Kidney tubule cell (primary cell): ENCODE results near the gene GIPC2.
"Not testable (repeated sequence)": the region's sequence is repeated elsewhere in the genome, so short reads cannot be mapped to it uniquely, and the experiment has no call there.

Experiments
- DNase-seq: peaks from one replicate; pipeline ENCODE4 v3.0.0-alpha.2; 2018; ENCODE audit warnings: low spot score

GIPC2 gene

DNA sequence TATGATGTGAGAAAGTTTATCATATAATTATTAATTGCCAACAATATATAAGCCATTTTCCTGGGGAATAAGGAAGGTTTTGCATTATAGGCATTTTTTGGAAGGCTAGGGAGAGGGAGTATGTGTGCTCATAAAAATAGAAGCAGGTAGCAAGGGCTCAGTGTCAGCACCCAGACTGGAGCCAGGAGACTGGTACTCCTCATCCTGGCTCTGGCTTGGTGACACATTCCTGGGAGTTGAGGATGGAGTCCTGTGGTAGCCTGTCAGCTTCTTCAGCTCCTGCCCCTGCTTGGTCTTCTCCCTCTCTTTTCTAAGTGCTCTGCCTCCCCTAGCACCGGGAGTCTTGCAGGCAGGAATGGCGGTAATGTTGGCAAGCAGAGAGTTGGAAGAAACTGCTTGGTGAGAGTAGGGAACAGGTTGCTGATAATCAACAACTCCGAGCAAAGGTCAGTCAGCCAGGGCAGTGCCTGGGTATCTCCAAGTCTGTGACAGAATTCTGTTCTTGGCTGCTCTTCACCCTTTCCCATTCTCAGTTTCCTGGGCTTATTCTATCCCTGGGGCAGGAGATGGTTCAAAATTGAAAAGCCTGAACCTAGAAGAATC, 23.0 kb downstream of the GIPC2 start:
- no peak for DNase-seq

DNA sequence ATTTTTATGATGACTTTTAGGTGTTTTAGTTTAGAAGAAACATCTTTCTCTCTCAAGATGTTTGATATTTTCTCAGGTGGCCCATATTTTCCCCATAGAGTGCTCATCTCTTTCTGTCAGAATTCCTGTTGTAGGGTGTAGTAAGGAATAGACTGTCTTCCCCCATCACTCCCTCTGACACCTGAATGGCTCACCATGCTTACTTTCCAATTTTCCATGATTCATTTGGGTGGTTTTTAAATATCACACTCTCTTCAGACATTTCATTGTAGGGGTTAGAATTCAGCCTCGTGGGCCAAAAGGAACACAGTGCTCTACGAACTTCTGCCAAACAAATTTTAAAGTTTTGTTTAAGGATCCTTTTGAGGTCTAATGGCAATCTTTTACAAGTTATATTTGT, 24.0 kb downstream of the GIPC2 start:
- DNase-seq: no peak

DNA sequence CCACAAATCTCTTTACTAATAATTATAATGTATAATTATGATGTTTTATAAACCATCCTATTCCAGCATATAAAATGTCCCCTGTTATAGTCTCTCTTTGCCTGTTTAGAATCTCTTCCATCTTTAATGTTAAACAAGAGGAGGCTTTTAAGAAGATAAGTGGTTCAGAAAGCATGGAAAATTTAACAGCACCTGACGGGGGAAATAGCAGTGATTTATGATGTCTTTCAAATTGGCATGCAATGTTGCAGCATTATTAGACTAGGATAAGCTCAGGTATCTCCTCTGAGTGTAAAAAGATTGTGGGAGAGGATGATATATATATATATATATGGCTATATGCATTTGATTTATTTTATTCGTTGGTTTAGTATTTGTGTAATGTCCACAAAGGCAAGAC, 24.4 kb downstream of the GIPC2 start:
- no peak for DNase-seq

DNA sequence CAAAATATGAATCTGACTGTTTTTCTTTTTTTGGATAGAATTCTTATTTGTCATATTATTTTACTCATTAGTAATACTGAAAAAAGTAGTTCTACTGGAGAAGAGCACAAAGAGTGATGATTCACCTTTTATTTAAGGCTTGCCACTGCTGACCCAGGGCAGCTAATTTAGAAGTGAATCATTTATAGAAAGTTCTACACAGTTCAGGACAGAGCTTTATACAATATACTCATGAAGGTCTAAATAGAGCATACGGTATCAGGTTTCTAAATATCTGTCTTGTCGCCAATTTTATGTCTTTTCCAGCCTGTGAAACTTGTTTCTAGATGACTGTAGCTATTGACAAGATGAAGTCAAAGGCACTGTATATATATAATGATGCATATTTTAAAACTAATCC, 25.0 kb downstream of the GIPC2 start:
- peak; percentile 74 for DNase-seq

DNA sequence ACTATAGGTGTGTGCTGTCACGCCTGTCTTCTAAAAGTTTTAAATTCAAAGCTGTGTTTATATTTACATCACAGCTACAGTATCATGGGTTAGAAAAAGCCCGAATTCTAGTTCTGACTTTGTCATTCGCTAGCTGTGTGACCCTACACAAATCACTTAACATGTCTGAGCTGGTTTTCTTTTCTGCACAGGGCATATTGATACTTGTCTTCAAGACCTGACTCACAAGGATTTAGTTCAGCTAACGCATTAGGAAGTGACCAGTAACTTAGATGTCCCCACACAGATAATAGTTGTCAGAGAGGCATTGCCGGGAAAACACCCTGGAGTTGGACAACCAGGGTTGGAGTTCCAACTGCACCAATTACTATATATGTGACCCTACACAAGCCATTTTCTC, 25.9 kb downstream of the GIPC2 start:
- DNase-seq: no peak

DNA sequence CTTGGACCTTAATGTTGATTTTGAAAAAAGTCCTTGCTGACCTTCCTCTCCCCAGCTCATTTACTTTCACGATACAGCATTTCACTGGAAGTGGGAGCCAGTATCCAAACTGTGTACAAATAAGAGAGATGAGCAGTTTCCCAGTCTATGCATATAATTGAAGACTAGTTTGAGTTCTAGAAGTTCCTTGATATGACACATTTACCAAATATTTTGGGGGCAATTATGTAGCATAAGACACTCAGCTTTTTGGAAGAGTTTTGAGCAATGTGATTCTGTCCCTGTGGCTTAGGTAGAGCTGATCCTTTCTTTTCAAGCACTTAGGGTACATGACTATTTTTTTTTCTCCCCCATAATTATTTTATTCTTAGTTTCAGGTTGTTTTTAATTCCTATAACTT, 26.4 kb downstream of the GIPC2 start:
- DNase-seq: no peak

DNA sequence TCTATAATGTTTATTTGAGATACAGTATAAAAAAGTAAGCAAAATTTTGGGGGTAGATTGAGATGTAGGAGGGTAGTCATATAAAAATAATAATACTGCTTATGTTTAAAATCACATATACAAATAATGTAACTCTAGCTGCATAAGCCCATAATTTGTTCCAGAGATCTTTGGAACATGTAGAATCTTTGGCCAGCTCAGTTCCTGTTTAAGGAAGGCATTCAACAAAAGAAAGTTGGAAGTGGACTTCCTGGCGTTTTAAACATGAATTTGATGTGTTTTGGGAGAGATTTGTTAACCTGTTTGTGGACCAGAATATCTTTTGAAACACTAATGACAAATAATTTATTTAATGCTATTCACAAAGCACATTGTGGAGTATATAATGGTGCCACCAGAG, 27.7 kb downstream of the GIPC2 start:
- no peak for DNase-seq

DNA sequence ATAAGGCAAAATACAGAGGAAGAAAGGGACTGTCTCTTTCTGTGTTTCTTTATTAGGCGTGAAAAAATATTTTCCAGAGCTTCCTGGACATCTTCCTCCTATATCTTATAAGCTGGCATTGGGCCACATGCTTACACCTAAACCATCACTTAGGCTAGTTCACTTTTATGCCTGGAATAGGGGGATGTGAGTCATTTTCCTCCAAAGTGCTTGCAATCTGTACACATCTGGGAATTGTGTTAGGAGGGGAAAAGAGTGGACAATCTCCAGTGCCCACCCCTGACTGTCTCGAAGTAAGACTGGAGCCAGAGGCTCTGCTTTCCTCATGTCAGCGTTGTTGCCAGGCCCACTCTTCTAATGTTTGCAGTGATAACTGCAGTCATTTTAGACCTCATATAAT, 29.9 kb downstream of the GIPC2 start:
- DNase-seq: no peak

DNA sequence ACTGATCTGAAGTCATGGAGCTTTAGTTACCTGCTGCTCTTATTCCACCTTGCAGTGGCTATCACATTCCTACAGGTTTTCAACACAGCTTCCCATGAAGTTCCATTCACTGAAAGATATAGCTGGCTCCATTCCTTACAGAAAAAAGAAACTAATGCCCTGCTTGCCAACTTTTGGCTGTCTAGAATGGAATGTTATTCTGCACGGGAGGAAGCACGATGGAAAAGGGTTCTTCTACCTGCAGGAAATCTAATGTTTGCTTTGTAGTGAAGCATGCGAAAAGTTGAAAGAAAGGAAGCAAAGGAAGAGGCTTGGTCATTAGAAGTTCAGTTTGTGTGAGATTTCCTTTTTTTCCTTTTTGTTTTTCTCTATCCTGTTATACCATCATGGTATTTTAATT, 32.6 kb downstream of the GIPC2 start:
- DNase-seq: peak; percentile 5

DNA sequence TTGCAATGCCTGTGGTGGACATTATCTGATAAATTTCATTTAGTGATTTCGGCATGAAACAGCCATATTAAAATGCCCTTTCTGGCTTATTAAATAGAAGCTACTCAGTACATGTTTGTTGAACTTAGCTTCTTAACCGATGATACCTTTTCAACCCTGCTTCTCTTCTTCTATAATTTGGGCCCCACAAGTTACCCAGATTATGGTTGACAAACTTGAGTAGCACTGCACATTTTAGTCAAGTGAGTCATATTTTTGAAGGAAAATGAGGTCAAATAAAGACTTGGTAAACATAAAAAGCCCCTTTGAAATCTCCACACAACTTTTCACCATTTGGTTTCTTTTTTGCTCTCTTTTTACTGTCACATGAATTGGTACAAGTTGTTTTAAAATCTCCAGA, 33.8 kb downstream of the GIPC2 start:
- DNase-seq: peak; percentile 20

DNA sequence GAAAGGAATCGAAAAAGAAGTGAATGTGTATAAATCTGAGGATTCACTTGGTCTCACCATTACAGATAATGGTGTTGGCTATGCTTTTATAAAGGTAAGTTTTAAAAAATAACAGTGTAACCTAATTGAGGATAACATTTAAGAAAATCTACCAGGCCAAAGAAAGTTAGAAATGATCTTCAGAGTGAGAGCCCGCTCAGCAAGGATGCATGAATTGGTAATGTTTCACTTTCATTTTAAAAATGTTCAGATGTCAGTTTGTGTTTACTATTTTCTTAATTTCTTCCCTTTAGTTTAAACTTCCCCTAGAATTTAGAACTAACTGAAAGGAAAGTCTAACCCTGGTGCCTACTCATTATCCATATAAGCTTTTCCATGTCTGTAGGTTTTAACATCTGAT, 35.0 kb downstream of the GIPC2 start:
- no peak for DNase-seq

DNA sequence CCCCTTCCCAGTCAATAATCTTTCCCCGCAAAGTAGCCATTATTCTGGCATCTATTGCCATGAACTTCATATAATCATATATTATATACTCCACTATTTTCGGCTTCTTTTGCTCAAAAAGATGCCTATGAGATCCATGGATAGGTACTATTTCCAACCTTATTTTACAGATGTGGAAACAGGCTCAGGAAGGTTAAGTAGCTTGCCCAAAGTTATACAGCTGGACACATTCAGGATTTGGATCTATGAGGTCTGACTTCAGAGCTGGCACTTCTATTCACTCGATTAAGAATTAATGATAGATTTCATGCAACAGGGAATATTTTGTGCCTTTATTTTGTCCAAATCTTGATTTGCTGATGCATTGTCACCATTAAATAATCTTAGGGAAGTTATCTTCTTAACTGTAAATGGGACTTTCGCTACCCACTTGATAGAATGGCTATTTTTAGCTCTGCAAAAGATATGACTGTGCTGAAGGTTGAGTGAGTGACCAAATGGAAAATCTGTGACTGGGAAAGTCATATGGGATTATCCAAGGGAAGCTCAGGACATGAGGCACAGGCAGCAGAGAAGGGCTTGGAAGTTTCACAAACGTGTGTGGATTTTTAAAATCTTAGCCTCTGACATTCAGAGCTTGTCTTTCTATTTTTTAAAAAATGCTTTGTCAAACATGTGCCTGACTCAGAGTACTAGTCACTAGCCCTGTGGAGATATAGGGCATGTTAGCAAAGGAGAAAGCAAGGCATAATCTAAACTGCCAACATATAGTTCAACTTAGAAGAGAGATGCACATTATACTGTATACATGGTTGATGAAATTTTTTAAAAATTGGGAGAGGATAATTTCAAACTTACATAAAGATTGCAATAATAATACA, 36.5 kb downstream of the GIPC2 start:
- no peak for DNase-seq

DNA sequence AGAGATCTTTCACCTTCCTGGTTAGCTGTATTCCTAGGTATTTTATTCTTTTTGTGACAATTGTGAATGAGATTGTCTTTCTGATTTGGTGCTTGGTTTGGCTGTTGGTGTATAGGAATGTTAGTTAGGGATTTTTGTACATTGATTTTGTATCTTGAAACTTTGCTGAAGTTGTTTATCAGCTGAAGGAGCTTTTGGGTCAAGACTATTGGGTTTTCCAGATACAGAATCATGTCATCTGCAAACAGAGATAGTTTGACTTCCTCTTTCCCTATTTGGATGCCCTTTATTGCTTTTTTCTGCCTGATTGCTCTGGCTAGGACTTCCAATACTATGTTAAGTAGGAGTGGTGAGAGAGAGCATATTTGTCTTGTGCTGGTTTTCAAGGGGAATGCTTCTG, 38.9 kb downstream of the GIPC2 start:
- not testable (repeated sequence) for DNase-seq

DNA sequence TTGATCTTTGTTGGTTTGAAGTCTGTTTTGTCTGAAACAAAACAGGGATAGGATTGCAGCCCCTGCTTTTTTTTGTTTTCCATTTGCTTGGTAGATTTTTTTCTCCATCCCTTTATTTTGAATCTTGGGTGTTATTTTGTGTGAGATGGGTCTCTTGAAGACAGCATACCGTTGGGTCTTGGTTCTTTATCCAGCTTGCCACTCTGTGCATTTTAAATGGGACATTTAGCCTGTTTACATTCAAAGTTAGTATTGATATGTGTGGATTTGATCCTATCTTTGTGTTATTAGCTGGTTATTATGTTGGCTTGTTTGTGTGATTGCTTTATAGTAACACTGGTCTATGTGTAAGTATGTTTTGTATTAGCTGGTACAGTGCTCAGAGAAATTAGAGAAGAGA, 40.9 kb downstream of the GIPC2 start:
- no peak for DNase-seq

DNA sequence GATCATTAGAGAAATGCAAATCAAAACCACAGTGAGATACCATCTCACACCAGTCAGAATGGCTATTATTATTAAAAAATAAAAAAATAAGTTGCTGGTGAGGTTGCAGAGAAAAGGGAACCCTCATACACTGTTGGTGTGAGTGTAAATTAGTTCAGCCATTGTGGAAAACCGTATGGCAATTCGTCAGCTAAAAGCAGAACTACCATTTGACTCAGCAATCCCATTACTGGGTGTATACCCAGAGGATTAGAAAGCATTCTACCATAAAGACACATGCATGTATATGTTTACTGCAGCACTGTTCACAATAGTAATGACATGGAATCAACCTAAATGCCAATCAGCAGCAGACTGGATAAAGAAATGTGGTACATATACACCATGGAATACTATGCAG, 42.2 kb downstream of the GIPC2 start:
- DNase-seq: no peak

DNA sequence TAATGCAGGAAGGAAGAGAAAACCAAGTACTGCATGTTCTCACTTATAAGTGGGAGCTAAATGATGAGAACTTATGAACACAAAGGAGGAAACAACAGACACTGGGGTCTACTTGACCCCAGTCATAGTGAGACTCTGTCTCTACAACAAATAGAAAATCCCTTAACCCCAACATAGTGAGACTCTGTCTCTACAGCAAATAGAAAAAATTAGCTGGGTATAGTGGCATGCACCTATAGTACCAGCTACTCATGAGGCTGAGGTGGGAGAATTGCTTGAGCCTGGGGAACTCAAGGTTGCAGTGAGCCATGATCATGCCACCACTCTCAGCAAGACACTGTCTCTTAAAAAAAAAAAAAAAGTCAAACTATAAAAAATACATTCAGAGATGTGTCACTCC, 42.7 kb downstream of the GIPC2 start:
- no peak for DNase-seq

DNA sequence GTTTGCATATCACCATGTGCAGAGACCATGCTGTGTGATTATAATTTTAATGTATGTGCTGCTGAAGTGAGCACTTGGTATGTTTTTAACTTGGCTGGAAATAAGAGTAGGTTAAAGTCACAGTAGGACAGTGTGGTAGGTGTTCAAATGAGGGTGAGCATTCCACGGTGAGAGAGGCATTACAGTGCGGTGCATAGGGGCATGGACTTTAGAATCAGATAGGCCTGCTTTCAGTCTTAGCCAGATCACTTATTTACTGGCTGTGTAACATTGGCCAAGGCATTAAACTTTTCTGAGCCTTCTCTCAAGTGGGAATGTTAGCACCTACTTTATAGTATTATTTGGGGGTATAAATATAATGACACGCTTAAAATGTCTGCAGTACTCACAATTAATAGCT, 43.2 kb downstream of the GIPC2 start:
- DNase-seq: no peak

DNA sequence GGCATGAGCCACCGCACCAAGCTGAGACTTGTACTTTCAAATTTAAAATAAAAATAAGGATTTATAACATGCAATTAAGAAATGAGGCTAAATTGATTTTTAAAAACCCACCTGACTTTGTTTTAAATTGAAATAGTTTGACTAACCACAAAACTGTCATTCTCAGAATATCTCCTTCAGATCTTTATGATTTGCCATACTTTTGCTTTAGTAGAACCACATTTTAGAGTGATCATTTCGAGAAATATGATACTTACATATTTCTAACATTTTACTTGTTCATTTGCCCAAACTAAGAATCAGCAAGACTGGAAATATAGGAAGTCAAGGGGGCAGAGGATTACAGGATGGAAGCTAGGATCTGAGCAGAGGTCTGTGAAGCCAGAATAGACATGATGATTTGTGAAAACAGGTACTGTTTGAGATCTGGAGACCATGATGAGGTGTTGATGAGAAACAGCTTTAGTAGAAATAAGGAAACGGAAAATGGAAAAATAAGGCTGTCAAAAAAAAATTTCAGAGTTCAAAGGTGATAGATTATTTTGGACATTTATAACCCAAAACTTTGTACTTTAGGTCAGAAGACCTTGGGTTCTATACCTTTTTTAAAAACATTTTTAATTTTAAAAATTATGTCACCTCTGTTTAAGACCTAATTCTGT, 44.8 kb downstream of the GIPC2 start:
- DNase-seq: no peak

DNA sequence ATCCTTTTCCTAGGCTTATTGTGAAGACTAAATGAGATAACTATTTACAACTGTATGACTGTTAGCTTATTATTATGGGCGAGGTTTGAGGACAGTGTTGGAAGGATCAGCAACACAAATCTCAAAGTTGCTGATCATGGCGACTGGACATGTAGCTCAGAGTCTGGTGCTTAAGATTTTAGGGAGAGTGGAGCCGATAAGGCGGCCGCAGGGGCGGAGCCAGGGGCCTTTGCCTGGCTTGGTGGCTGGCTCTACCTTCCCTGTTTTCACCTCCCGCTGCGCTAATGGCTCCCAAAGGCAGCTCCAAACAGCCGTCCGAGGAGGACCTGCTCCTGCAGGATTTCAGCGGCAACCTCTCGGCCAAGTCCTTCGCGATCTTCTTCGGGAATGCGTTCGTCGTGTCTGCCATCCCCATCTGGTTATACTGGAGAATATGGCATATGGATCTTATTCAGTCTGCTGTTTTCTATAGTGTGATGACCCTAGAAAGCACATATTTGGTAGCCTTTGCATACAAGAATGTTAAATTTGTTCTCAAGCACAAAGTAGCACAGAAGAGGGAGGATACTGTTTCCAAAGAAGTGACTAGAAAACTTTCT, 45.5 kb downstream of the GIPC2 start:
- DNase-seq: no peak

DNA sequence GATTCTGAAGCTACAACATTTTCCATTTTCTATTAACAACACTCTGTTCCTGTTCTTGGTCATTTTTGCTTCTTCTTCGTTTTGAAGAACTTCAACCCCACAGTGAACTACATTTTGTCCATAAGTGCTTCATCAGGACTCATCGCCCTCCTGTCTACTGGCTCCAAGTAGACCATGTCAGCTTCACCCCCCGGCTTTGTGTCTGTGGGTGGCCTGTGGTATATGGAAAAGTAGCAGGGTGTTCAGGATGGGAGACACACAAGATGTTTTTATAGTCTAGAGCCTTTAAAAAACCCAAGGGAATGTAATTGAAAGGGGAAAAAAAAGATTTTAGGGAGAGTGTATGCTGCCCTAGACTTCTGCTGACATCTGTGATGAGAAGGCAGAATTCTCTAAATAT, 46.1 kb downstream of the GIPC2 start:
- no peak for DNase-seq

DNA sequence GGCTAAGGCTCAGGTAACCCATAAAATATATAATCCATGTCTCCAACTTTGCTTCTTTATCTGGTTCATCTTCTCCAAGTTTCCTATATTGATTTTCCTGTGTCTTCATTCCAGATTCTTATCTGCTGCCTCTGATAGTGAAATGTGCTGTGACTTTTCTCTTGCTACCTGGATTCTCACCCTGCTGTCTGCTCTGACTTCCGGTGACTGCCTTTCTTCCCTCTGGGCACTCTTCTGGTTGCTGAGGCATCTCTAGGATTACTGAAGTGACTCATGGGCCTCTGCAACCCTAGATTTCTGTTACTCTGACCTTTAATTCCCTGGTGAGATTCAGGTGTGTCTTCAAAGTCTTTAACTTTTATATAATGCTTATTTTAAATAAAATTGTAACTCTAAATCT, 46.9 kb downstream of the GIPC2 start:
- DNase-seq: peak; percentile 53

DNA sequence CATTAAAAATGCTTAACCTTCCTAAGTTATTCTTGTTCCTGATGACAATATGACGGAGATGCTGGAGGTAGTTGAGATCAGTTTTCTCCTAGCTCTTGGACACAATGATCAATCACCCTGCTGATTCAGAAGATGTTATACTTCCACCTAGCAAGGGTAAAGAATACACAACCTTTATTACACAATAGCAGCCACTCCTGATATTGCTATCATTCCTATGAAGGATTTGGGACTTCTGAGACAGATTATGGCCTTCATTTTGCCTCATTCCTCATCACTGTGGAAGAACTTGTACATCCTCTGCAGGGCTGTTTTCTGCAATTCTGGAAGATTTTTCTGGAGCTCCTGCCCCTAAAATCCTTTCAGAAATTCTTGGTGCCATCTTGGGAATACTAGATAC, 47.8 kb downstream of the GIPC2 start:
- no peak for DNase-seq

DNA sequence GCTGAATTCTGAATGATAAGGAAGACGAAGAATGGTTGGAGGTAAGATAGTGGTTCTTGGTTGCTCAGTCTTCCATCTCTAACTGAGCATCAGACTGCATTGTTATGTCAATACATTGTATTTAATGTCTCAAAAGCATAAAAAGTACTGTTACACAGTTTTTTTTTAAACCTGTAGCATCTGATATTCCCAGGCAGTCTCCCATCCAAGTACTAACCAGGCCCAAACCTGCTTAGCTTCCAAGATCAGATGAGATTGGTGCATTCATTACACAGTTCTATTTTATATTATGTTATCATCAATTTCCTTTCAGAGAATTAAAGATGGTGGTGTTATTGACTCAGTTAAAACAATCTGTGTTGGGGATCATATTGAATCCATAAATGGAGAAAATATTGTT, 48.9 kb downstream of the GIPC2 start:
- DNase-seq: no peak
